Measurements from ENCODE around the gene ATXN7. TPM values are rescaled to one million over a fixed set of nuclear protein-coding genes. Genes with fewer than 3 reads are reported as not detected.

Gene ATXN7
- total and polyA plus RNA-seq, 2 of the 4 experiments (the other 2 are of a cell fraction): 8.6 to 13.6 TPM

GRCh38 chr3:63910891-63911290 is 47.2 kb downstream of the ATXN7 start:
- Histone ChIP-seq H3K9me1 (ENCODE audit: insufficient read depth, low read length) (no peaks in the 10 kb centered on the region; the same call in 1 of the 2 replicates), H4K8ac (ENCODE audit: low read depth in 2 of 2, low read length in 2 of 2) (no peak overlapping the region), H2AK5ac (ENCODE audit: low read depth, low read length) (no peak overlapping the region), H3K4ac (ENCODE audit: low read depth, low read length) (peak overlapping the region; percentile 1; the same call in 1 of the 2 replicates), H3K4me2 (ENCODE audit: low read depth, low read length) (peak overlapping the region; percentile 100; the same call in 1 of the 2 replicates), H2BK5ac (ENCODE audit: low read depth, low read length, poor library complexity, severe bottlenecking) (no peak overlapping the region), H3K4me1 (ENCODE audit: control insufficient read depth, insufficient read depth, low read length) (peaks cover 7% of the 10 kb centered on the region), H3K36me3 (ENCODE audit: control insufficient read depth, insufficient read depth, low read length) (peaks cover 4% of the 10 kb centered on the region), H2AFZ (replicated peaks; ENCODE audit: low read length, poor library complexity) (no peak overlapping the region), H2BK120ac (ENCODE audit: low read depth, low read length) (no peak overlapping the region), H3K23ac (ENCODE audit: low read depth, low read length) (peak overlapping the region; percentile 95; the same call in 1 of the 2 replicates), H2BK15ac (ENCODE audit: low read depth, low read length) (no peak overlapping the region), H3K4me3 (ENCODE audit: insufficient read depth, low read depth, low read length) (no peak overlapping the region; the same call in 1 of the 2 replicates), H2BK20ac (ENCODE audit: low read depth, low read length) (no peak overlapping the region), H3K27ac (ENCODE audit: insufficient read depth, low read length) (no peak overlapping the region), H4K20me1 (ENCODE audit: insufficient read depth, low read length) (peaks cover 18% of the 10 kb centered on the region; the same call in 1 of the 2 replicates), H3K14ac (replicated peaks; ENCODE audit: low read depth, low read length) (no peak overlapping the region), H4K5ac (ENCODE audit: low read depth, low read length) (no peak overlapping the region; the same call in 1 of the 2 replicates), H3K79me1 (ENCODE audit: low read depth in 1 of 2, low read length in 2 of 2) (peaks cover 19 to 76% of the 10 kb centered on the region in 2 experiments), H3K9me3 (ENCODE audit: control insufficient read depth, insufficient read depth, low read length) (no peaks in the 10 kb centered on the region), H3K27me3 (ENCODE audit: control insufficient read depth, insufficient read depth, low read length) (no peaks in the 10 kb centered on the region), H2AK9ac (replicated peaks; ENCODE audit: low read depth, low read length, poor library complexity) (no peak overlapping the region), H4K91ac (ENCODE audit: insufficient read depth, low read depth, low read length) (no peak overlapping the region), H3K18ac (ENCODE audit: low read depth, low read length) (peak overlapping the region; percentile 20; the same call in 1 of the 2 replicates), H3K56ac (ENCODE audit: extremely low read depth, insufficient read depth, low read length) (no peak overlapping the region), H3K9ac (ENCODE audit: low read depth, low read length) (peak overlapping the region; percentile 98; the same call in 1 of the 2 replicates)
- no TSS peak for BruUV-seq (replicated peaks)
- ChIA-PET CTCF (interaction anchor here (0.9 to 1.0 kb wide), 2 partner anchors 22 to 51 kb away, joined by 3 read pairs; no protein-coding TSS in a partner anchor), POLR2A (ENCODE audit: unreplicated experiment) (no interaction called here)
- dilution Hi-C loops (cut with HindIII; ENCODE audit: low sequenced_read_pairs, unreplicated experiment): no loop called here
- in situ Hi-C loops (cut with MboI; ENCODE audit: low sequenced_read_pairs): no loop called here
- WGBS, 2 experiments (ENCODE audit: extremely low coverage in 2 of 2, insufficient read length in 1 of 2): no CpG with 5 or more reads among the region's 1 CpG
- peak; percentile 59 for DNase-seq
- TF ChIP-seq RAD21 (IDR thresholded peaks at IDR 0.05; ENCODE audit: low read length): no peak
- no peak for TF ChIP-seq MAZ (IDR thresholded peaks at IDR 0.05; ENCODE audit: borderline replicate concordance, low read depth, low read length)
- no peak for TF ChIP-seq POLR2A (IDR thresholded peaks at IDR 0.05; ENCODE audit: low read depth, low read length)
- no peak for TF ChIP-seq USF2 (IDR thresholded peaks at IDR 0.05; ENCODE audit: low read depth, low read length)
- no peak for TF ChIP-seq RFX5 (IDR thresholded peaks at IDR 0.05; ENCODE audit: low read depth, low read length)
- TF ChIP-seq CTCF (conservative IDR thresholded peaks at IDR 0.05; ENCODE audit: low read depth, low read length): no peak
- TF ChIP-seq ELK1 (IDR thresholded peaks at IDR 0.05; ENCODE audit: borderline replicate concordance, low read depth, low read length): no peak
- no peak for TF ChIP-seq CEBPB (IDR thresholded peaks at IDR 0.05; ENCODE audit: low read depth, low read length)
- TF ChIP-seq RCOR1 (IDR thresholded peaks at IDR 0.05; ENCODE audit: insufficient replicate concordance, low read length): no peak
- no peak for TF ChIP-seq FOS (IDR thresholded peaks at IDR 0.05; ENCODE audit: low read depth, low read length)
- intact Hi-C loops (cut with micrococcal nuclease): loop anchor here (5.0 kb wide), 3 partner anchors 34 to 591 kb away; no protein-coding TSS in a partner anchor
- no peak for ATAC-seq (ENCODE audit: low read depth)
